ENCODE data around the gene GAL3ST1. TPM values are rescaled to one million over a fixed set of nuclear protein-coding genes. Genes with fewer than 3 reads are reported as not detected.

Gene GAL3ST1
- total and polyA plus RNA-seq, 2 donors (not counting 1 experiment from before 2014, with no cell fraction given): 0.06 to 0.17 TPM

DNA sequence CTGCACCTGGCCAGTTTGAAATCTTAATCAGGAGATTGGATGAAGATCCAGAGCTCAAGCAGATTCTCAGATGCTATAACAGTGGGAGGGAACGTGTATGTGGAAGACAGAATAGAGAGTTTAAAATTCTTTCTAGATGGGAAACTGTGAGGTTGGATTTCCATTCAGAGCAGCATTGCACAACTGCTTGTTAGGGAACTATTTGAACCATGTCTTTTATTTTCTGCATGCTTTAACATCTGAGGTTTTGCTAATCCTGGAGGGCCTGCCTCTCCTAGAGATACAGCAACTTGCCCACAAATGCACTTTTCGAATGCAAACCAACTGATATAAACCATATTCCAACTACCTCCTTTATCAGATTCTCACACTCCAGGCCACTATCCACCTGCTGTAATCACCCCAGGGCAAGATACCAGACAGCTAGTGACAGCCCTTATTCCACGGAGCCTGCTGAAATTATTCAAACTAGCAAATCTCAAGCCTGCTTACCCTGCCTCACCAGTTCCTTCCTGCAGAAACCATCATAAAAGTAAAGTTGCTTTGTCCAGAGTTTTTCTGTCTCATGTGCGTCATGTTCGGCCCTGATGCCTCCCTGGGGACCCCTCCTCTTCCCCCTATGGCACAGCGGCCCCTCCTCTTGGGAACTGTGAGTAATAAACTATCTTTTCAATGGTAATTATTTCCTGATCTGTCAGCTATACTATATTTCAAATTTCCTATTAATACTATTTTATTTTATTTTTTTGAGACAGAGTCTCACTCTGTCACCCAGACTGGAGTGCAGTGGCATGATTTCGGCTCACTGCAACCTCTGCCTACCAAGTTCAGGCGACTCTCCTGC is 50.6 kb downstream of the GAL3ST1 start:
- TF ChIP-seq EZH2 (IDR thresholded peaks at IDR 0.05; ENCODE audit: low read length, missing control alignments): no peak
- TF ChIP-seq, protein P1, sequence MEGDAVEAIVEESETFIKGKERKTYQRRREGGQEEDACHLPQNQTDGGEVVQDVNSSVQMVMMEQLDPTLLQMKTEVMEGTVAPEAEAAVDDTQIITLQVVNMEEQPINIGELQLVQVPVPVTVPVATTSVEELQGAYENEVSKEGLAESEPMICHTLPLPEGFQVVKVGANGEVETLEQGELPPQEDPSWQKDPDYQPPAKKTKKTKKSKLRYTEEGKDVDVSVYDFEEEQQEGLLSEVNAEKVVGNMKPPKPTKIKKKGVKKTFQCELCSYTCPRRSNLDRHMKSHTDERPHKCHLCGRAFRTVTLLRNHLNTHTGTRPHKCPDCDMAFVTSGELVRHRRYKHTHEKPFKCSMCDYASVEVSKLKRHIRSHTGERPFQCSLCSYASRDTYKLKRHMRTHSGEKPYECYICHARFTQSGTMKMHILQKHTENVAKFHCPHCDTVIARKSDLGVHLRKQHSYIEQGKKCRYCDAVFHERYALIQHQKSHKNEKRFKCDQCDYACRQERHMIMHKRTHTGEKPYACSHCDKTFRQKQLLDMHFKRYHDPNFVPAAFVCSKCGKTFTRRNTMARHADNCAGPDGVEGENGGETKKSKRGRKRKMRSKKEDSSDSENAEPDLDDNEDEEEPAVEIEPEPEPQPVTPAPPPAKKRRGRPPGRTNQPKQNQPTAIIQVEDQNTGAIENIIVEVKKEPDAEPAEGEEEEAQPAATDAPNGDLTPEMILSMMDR (conservative IDR thresholded peaks at IDR 0.05 in 1 of 2, IDR thresholded peaks at IDR 0.05 in 1 of 2; ENCODE audit: low read depth in 1 of 2, low read length in 2 of 2): no peak
- no peak for DNase-seq (ENCODE audit: low read depth in 2 of 2)
- Histone ChIP-seq H3K27me3 (ENCODE audit: control insufficient read depth, insufficient read depth, low read length) (peaks cover 2% of the 10 kb centered on the region), H3K9ac (ENCODE audit: insufficient read depth, low read length) (no peak overlapping the region), H3K27ac (ENCODE audit: insufficient read depth, low read length) (no peak overlapping the region), H3K4me2 (ENCODE audit: extremely low read depth, insufficient read depth, low read length) (no peak overlapping the region), H4K20me1 (ENCODE audit: control insufficient read depth, extremely low read depth, insufficient read depth, low read length) (no peaks in the 10 kb centered on the region), H3K79me2 (ENCODE audit: control insufficient read depth, insufficient read depth, low read length) (no peaks in the 10 kb centered on the region), H3K4me3 (replicated peaks in 1 of 4; ENCODE audit: control extremely low read depth in 1 of 4, insufficient read depth in 1 of 4, low read depth in 3 of 4, low read length in 4 of 4) (no peak overlapping the region), H3K9me3 (ENCODE audit: control insufficient read depth, insufficient read depth, low read depth, low read length) (no peaks in the 10 kb centered on the region), H3K4me1 (ENCODE audit: control insufficient read depth, extremely low read depth, insufficient read depth, low read length) (no peaks in the 10 kb centered on the region), H3K36me3 (ENCODE audit: control insufficient read depth, insufficient read depth, low read length) (no peaks in the 10 kb centered on the region), H2AFZ (ENCODE audit: low read length) (no peak overlapping the region)

DNA sequence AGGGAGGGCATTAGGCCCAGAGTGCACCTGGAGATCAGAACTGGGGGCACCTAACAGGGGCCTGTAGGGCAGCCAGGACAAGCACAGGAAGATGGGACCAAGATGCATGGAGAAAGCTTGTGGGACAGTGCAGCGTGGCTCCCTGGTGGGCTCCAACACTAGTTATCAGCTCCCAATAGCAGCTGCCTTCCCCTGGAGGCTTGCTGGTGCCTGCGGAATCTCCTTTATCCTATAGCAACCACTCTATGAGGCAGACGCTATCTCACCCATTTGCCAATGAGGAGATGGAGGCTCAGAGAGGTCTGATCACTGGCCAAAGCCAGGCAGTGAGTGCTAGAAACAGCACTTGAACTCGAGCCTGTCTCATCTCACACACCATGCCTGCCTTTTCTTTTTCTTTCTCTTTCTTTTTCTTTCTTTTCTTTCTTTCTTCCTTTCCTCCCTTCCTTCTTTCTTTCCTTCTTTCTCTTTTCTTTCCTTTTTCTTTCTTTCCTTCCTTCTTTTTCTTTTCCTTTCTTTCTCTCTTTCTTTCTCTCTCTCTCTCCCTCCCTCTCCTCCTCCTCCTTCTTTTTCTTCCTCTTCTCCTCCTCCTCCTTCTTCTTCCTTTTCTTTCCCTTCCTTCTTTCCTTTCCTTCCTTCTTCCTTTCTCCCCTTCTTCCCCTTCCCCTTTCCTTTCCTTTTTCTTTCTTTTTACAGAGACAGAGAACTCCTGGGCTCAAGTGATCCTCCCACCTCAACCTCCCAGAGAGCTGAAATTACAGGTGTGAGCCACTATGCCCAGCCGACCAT is 52.9 kb downstream of the GAL3ST1 start:
- no peak overlapping the region for H2AFZ ChIP-seq (ENCODE audit: low read length)
- no peak overlapping the region for H3K9ac ChIP-seq (ENCODE audit: insufficient read depth, low read length)
- no peak overlapping the region for H3K4me2 ChIP-seq (ENCODE audit: extremely low read depth, insufficient read depth, low read length)
- H3K9me3 ChIP-seq (ENCODE audit: control insufficient read depth, insufficient read depth, low read depth, low read length): no peaks in the 10 kb centered on the region
- H4K20me1 ChIP-seq (ENCODE audit: control insufficient read depth, extremely low read depth, insufficient read depth, low read length): no peaks in the 10 kb centered on the region
- H3K27ac ChIP-seq (ENCODE audit: insufficient read depth, low read length): no peak overlapping the region
- peaks cover 4% of the 10 kb centered on the region for H3K27me3 ChIP-seq (ENCODE audit: control insufficient read depth, insufficient read depth, low read length)
- no peak for DNase-seq (ENCODE audit: low read depth in 2 of 2)
- no peaks in the 10 kb centered on the region for H3K79me2 ChIP-seq (ENCODE audit: control insufficient read depth, insufficient read depth, low read length)
- no peaks in the 10 kb centered on the region for H3K36me3 ChIP-seq (ENCODE audit: control insufficient read depth, insufficient read depth, low read length)
- TF ChIP-seq, protein P1 (conservative IDR thresholded peaks at IDR 0.05 in 1 of 2, IDR thresholded peaks at IDR 0.05 in 1 of 2; ENCODE audit: low read depth in 1 of 2, low read length in 2 of 2): no peak
- no peak overlapping the region for H3K4me3 ChIP-seq (replicated peaks in 1 of 4; ENCODE audit: control extremely low read depth in 1 of 4, insufficient read depth in 1 of 4, low read depth in 3 of 4, low read length in 4 of 4)
- H3K4me1 ChIP-seq (ENCODE audit: control insufficient read depth, extremely low read depth, insufficient read depth, low read length): no peaks in the 10 kb centered on the region

DNA sequence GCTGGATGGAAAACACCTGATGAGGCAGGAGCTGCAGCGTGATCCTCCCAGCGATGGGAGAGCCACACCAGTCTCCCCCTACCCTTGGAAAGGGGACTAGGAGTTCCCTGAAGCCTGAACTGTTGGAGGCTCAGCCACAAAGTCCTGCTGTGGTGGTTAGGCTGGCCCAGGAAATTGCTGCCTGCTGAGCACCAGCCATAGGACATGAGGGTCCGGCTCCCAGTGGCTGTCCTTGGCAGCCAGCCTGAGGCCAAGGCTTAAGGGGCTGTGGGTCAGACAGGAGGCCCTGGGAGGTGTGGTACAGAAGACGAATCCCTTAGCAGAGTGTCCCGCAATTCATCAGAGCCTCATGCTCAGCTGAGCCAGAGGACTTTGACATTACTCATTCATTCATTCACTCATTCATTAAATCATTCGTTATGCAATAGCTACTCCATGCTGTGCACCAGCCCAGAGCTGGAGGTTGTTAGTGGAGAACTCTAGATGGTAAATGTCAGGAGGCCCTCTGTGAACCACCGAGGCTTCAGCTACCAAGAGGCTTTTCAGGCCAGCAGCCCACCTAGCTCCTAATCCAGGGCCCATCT is 54.5 kb downstream of the GAL3ST1 start:
- Histone ChIP-seq H2AFZ (ENCODE audit: low read length) (no peak overlapping the region), H3K36me3 (ENCODE audit: control insufficient read depth, insufficient read depth, low read length) (no peaks in the 10 kb centered on the region), H3K27ac (ENCODE audit: insufficient read depth, low read length) (no peak overlapping the region), H3K9ac (ENCODE audit: insufficient read depth, low read length) (no peak overlapping the region), H3K79me2 (ENCODE audit: control insufficient read depth, insufficient read depth, low read length) (no peaks in the 10 kb centered on the region), H3K9me3 (ENCODE audit: control insufficient read depth, insufficient read depth, low read depth, low read length) (no peaks in the 10 kb centered on the region), H3K4me3 (replicated peaks in 1 of 4; ENCODE audit: control extremely low read depth in 1 of 4, insufficient read depth in 1 of 4, low read depth in 3 of 4, low read length in 4 of 4) (no peak overlapping the region), H3K27me3 (ENCODE audit: control insufficient read depth, insufficient read depth, low read length) (peaks cover 4% of the 10 kb centered on the region), H3K4me1 (ENCODE audit: control insufficient read depth, extremely low read depth, insufficient read depth, low read length) (no peaks in the 10 kb centered on the region), H3K4me2 (ENCODE audit: extremely low read depth, insufficient read depth, low read length) (no peak overlapping the region), H4K20me1 (ENCODE audit: control insufficient read depth, extremely low read depth, insufficient read depth, low read length) (no peaks in the 10 kb centered on the region)
- no peak for DNase-seq (ENCODE audit: low read depth in 2 of 2)
- TF ChIP-seq EZH2 (IDR thresholded peaks at IDR 0.05; ENCODE audit: low read length, missing control alignments): no peak
- TF ChIP-seq, protein P1 (conservative IDR thresholded peaks at IDR 0.05 in 1 of 2, IDR thresholded peaks at IDR 0.05 in 1 of 2; ENCODE audit: low read depth in 1 of 2, low read length in 2 of 2): no peak
